GM18873 (cell line): ENCODE results near the gene FGF14.

Source experiments
- ATAC-seq: cut with Tn5 transposase; IDR thresholded peaks from one replicate; pipeline ENCODE4 v1.9.1; 2021; ENCODE audit warnings: mild to moderate bottlenecking, moderate library complexity, moderate number of reproducible peaks; ENCODE audit not compliant: unreplicated experiment, low FRiP score

The FGF14 gene

DNA sequence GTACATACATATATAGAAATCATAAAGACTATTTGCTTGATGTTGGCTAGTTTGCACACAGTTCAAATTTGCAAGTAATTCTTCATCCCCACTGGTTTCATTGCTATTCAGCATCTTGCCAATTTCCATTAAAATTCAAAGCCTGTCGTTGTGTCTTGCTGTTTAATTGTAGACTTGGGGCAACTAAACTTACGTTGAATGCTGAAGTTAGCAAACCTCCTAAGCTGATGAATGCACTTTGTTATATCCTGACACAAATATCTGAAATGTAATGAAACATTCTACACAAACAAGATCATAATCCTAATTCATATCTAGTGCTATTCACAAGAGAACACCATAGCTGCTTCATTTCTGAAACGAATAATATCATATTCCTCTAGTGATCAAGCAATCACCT, 568.2 kb downstream of the FGF14 start:
- no peak for ATAC-seq

DNA sequence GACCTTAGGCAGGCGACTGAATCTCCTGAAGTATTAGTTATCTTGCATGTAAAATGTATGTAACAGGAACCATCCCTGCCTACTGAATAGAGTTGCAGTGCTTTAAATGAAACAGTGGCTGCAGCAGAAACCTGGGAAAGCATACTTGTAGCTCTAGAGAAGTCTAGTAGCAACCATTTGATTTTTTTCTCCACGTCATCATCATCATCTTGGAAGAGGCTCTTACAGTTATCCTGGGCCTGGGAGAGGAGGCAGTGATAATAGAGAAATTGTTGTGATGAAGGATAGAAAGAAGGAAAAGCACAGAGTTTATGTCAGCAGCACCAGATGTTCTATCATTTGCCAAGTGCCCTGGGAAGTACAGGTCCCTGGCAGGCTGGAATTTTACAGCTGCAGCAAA, 571.8 kb downstream of the FGF14 start:
- no peak for ATAC-seq

DNA sequence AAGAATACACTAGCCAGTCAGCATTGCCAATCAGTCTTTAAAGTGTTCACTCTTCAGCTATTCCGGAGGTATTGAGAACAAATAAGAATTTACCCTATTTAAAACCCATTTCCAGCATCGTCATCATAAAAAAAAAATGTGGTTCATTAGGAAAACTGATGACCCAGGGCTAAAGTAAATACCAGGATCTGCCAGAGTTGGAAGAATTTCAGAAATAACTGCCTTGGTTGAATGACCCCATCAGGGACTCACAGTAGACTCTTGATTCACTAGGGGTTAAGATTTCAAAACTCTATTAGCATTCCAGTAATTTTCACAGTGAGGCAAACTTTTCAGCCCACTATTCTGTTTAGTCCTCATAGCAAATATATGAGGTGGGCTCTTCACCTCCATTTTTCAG, 572.4 kb downstream of the FGF14 start:
- ATAC-seq = no peak

DNA sequence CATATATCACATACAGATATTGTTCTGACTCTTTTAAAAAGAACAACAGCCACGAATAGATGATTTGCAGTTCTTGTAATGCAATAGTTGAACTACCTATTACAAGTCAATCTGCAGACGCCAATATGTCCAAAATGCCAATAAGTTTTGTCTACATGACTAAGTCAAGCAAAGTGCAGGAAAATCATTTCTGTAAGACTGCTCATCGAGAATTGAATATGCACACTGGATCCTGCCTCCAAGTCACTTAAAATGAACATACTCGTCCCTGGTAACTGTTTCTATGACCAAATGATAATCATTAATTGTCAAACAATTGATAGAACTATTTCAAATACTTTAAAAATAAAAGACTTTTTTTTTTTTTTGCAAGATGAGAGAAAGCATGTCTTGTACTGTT, 573.7 kb downstream of the FGF14 start:
- no peak for ATAC-seq

DNA sequence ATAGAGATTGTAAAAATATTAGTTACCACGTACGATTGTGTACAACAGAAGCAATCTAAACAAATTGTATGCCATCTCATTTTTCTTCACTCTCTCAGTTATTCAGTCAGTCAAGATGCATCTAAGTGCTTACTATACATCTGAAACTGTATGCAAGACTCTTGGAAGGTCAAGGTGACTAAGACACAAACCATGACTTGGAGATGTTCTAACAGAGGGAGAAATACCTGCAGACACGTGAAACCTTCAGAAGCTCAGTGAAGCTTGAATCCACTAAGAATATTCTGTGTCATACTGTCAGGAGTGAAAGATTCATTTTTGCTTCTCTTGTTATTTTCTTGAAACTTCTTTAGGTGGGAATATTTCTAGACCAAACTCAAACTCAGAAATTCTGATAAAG, 584.0 kb downstream of the FGF14 start:
- no peak for ATAC-seq

DNA sequence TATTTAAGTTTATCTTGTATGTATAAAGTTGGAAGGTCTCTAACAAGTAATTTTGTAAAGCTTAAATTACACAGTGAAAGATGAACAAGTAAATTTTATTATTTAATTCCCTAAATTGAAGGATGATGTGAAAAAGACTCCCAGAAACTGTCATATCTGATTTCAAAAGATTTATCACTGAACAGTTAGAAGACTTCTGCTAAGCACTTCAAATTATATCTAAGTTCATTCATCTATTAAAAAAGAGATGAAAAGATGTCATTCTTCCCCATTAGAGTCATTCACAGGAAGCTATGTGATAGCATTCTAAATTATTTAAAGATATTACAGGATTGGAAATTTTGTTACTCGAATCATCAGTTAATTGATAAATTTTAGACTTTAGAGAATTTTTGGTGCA, 590.0 kb downstream of the FGF14 start:
- ATAC-seq = no peak

DNA sequence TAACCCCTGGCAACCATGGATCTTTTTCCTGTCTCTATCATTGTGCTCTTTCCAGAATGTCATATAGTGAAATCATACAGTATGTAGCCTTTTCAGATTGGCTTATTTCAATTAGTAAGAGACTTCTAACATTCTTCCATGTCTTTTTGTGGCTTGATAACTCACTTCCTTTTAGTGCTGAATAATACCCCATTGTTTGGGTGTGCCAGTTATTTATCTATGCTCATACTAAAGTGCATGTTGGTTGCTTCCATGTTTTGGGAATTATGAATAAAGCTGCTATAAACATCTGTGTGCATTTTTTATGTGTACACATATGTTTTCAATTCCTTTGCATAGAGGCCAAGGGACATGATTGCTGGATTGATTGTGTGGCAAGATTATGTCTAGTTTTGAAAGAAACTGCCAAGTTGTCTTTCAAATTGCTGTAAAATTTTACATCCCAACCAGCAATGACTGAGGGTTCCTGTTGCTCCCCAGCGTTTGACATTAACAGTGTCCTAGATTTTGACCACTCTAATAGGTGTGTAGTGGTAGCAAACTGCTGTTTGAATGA, 590.5 kb downstream of the FGF14 start:
- no peak for ATAC-seq

DNA sequence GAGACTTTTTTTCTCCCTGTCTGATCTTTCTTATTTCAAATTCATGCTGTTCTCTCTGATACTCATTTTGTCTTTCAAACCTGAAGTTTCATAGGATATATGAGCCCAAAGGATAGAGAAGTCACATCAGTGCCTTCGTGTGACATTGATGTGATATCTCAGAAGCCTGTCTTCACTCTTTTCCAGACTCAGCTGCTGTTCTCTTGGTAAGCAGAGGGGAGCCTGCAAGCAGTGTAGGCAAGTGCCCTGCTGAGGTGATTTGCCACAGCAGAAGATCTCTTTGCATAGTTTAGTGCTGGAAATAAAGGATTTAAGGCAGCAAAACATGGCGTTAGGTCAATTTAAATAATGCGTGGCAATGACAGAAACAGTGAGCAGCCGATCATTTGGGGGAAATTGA, 602.7 kb downstream of the FGF14 start:
- no peak for ATAC-seq

DNA sequence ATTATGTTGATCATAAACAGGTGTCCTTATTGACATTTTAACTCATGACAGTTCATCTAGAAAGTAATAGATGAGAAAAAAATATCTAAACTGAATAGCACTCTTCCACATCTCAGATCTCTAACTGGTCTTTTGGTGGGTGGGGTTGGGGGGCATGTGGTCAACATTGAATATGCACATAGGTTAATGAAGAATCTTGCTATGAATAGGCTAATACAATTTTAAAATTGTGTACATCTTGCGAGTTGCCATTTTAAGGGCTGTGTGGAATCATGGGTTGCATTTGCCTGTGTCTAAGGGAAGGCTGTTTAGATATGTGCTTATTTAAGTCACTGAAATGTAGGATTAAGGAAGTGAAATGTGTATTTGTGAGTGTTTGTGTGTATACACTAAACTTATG, 603.4 kb downstream of the FGF14 start:
- no peak for ATAC-seq

DNA sequence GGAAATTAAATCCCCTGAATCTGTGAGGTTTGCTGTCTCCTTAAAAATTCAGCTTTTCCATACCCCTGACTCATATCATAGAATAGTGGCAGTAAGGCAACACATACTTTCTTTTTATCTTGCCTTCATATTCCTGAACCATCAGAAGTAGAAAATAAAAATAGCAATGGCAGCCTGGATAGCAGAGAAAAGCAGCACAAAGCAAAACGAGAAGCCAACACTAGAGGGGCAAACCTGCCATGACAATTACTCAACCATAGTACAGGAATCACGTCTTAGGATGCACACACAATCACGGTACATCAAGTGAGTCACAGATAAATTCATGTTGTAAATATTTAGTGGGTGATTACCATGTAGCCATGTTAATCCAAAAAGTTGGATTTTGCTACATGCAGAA, 606.4 kb downstream of the FGF14 start:
- no peak for ATAC-seq

DNA sequence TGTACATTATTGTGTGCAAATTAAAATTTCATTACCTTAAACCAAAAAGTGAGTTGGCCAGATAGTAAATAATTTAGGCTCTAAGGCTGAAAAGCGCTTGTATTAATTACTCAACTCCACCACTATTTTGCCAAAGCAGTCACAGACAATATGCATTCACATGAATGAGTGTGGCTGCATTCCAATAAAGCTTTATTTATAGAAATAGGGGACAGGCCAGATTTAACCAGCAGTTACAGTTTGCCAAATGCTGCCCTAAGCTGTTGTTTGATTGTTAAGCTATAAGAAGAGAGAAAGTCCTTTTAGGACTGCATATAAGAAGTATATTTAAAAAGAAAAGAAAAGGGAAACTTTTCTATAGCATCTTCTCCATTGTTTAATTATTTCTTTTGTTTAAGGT, 606.8 kb downstream of the FGF14 start:
- ATAC-seq = no peak

DNA sequence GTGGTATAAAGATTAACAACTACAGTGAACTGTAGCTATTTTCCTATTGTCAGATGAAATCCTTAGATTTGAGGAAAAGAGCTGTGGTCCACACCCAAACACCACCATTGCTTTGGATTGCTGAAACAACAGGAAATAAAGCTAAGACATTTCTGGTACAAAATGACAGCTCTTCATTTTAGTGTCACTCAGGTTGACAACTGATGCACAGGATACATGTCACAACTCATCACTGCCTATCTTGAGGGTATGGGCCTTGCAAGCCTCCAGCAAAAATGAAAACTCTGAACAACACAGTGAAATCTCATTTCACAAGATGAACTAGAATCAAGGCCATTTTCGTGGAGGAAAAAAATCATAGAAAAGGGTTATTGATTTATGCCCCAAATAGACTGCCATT, 609.7 kb downstream of the FGF14 start:
- no peak for ATAC-seq

DNA sequence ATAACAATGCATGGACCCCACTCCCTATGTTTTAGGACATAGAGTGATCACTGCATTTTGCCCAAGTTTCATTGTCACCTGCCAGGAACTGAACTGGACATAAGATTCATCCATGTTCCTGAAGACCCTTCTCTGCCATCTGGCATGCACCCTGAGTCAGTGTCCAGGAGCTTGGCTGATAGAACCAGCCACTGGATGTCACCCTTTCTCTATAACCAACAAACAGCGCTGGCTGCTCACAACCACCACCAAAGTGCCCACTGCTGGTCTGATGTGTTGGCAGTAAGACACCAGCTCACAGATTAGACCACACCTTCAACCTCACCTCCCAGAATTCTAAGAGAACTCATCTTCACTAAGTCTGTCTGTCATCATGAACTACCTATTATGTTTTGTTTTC, 616.0 kb downstream of the FGF14 start:
- no peak for ATAC-seq

DNA sequence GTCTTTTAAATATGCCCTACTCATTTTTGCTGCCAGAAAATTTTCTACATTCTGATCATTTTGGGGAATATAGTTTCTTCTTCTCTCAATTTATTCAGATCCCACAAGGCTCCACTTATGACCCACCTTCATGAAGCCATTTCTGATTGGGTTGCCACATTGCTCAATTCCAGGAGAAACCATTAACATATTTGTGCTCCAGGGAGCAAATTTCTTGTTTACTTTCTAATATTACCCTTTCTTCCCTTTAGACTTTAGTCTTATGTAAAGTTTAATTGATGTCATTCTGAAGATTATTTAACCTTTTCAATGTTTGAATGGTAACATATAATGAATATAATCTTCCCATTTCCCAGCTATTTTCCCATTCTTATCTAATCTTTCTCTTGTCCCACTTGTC, 617.5 kb downstream of the FGF14 start:
- ATAC-seq = no peak

DNA sequence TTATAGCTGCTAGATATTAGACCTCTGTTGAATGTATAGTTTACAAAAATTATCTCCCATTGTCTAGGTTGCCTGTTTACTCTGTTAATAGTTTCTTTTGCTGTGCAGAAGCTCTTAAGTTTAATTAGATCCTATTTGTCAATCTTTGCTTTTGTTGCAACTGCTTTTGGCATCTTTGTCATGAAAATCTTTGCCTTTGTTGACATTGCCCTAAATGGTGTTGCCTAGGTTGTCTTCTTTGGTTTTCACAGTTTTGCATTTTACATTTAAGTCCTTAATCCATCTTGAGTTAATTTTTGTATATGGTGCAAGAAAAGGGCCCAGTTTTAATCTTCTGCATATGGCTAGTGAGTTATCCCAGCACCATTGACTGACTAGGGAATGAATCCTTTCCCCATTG, 618.3 kb downstream of the FGF14 start:
- no peak for ATAC-seq

DNA sequence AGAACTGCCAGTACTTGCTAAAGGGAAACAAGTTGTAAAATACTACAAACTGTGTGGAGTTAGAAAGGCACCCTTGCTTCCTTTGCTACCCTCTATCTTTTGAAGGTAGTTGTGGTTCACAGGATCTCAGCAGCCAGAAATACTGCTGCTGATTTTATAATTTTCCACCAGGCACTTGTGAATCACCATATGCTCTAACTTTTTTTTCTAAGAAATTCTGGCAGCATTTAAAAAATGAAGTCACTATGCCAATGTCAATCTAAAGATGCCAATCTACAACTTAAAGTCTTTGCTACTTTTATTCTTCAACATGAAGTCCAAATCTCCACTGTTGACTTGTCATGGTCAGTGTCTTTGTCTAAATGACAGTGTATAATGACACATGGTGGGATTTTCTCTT, 621.6 kb downstream of the FGF14 start:
- ATAC-seq = no peak

DNA sequence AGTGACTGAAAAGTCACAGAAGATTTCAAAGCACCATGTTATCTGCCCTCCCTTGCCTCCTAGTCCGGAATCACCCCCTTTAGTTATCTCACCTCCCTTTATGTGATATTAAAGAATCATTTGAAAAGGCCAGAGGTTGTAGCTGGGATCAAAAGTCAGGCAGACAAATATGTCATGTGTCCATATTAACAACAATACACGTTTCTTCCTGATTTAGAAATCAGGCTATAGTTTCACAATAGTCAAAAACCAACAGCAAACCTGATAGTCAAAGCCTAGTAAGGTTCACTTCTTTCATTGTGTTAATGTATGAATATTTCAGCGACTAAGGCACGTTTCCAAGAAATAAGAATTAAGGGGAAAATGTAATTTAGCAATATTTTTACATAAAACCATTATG, 622.7 kb downstream of the FGF14 start:
- no peak for ATAC-seq

DNA sequence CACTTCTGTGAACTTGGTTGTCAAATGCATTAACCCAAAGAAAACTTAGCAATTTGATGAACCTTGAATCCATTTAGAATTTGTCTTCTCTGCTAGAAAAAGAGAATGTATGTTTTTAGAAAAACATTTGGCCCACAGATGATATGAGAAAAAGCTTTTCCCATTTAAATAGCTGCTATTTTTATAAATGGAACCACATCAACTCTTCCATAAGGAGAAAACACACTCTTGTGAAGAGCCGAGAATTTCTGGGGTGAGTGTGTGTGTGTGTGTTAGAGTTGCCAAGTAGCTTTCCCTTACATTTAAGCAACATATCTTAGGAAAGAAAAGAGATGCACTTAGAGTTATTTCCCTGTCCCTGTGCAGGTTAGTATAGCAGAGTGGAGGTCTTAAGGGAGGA, 626.6 kb downstream of the FGF14 start:
- no peak for ATAC-seq

DNA sequence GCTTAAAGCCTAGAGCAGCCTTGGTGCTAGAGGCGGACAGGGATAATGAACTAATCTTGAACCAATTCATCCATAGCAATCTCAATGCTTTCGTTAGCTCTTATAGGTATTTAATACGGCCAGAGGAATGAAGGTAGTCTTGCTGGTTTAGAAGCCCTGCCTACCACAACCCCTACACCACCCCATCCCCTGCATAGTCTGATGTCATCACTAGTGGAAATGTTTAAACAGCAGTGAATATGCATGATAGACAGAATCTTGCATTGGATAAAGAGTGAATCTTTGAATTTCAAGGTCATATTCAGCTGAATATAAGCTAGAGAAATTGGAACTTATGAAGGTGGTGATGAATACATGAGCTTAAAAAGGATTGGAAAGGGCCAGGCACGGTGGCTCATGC, 627.5 kb downstream of the FGF14 start:
- no peak for ATAC-seq

DNA sequence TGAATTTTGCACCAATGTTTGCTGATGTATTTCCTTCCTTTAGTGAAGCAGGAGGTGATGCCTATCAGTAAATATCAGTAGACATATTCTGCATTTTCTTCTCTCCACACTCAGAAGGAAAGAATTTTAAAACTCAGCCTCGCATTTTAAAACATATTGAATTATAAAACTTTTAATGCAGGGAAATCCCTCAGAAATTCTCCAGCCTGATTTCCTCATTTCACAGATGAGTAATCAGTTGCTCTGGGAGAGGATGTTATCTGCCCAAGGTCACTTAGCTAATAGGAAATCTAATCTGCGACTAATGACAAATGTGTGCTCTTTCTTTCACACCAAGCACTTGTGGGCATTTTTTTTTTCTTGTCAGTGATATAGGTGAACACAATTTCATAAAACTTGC, 628.8 kb downstream of the FGF14 start:
- no peak for ATAC-seq

DNA sequence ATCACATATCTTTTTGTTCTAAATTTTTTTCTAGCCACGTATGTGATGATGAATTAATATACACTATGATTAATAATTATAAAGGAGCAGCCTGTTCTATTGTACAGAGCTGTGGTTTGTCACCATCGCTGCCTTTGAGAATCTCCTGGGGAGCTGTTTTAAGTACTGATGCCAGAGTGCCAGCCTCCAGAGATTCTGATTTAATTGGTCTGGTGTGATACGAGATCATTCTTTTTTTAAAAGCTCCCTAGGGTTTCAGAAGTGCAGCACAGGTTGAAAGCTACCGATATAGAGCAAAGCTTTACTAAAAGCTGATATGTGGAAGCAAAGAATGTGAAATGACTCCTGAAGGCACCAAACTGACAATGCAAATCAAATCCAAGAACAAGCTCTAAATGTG, 634.7 kb downstream of the FGF14 start:
- ATAC-seq = no peak

DNA sequence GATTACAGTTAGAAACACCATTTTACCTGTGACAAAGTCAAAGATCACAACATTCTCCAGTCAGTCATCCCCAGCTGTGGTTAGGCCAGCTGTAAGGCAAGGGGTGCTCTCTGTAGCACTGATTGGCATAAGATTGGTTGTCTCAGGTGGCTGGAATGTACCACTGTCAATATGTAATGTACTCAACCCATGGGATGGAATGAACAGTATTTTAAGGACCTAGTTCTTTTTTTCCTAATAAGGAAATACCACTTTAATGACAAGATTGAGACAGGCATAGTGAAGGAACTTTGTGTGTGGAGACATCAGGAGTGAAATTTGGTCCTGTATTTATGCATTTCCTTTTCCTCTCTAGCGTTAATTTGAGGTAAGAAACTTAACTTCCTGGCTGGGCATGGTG, 638.7 kb downstream of the FGF14 start:
- ATAC-seq = no peak

DNA sequence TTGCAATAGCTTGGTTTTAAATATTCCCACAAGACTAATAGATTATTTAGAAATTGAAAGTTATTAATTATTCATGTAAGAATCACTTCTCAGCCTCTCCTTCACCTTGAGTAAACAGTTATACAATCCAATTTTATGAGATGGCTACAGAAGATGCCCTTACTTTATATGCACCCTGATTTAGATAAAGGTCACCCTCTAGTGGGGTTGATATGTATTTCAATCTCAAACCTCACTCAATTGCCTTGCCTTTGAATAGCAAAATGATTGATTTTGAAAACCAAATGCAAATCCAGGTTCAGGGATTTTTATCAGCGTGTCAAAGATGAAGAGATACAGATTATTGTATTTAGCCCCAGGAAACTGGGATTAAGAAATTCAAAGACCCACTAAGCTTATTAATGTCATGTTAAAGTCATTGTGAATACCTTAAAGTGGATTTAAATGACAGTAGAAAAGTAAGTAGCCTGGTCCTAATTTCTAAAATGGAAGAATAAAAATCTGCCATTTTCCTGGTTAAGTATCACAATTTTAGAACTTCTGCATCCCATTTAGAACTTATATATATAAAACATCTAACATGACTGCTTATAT, 644.3 kb downstream of the FGF14 start:
- peak; percentile 80 for ATAC-seq
